ENCODE results near the gene PCDHGA4.
"Not testable (repeated sequence)": the region's sequence is repeated elsewhere in the genome, so short reads cannot be mapped to it uniquely, and the experiment has no call there.

PCDHGA4 gene

GRCh38 chr5:141349917-141350619 is 4.8 kb upstream of the PCDHGA4 start, which contains the start of gene PCDHGB1:
TSS of gene PCDHGB1 (plus strand) at chr5:141350099. CDS start at chr5:141350261, 162 bp downstream.
- no peak for FAIRE-seq

GRCh38 chr5:141351591-141351990 is 3.2 kb upstream of the PCDHGA4 start:
- FAIRE-seq: no peak

GRCh38 chr5:141355641-141356040 is 820 bp downstream of the PCDHGA4 start:
- no peak for FAIRE-seq

- FAIRE-seq: no peak
Measured at GRCh38 chr5:141356133-141356532, 1.3 kb downstream of the PCDHGA4 start.

GRCh38 chr5:141356950-141357349 is 2.1 kb downstream of the PCDHGA4 start:
- no peak for FAIRE-seq

- no peak for FAIRE-seq
Measured at GRCh38 chr5:141359790-141360426, 5.1 kb downstream of the PCDHGA4 start, which contains the start of gene PCDHGB2. TSS of gene PCDHGB2 (plus strand) at chr5:141359994. CDS start at chr5:141360136, 142 bp downstream.

GRCh38 chr5:141360685-141361084 is 5.9 kb downstream of the PCDHGA4 start:
- FAIRE-seq: no peak

- FAIRE-seq: no peak
Measured at GRCh38 chr5:141362719-141363118, 7.9 kb downstream of the PCDHGA4 start.

- FAIRE-seq: no peak
Measured at GRCh38 chr5:141363952-141364660, 9.3 kb downstream of the PCDHGA4 start, which contains the start of gene PCDHGA5. TSS of gene PCDHGA5 (plus strand) at chr5:141364162. CDS start at chr5:141364331, 169 bp downstream.

GRCh38 chr5:141366016-141366896 is 11.4 kb downstream of the PCDHGA4 start:
- FAIRE-seq: no peak

GRCh38 chr5:141369994-141370848 is 15.4 kb downstream of the PCDHGA4 start, which contains the start of gene PCDHGB3:
TSS of gene PCDHGB3 (plus strand) at chr5:141370242. CDS start at chr5:141370395, 153 bp downstream.
- FAIRE-seq: no peak

GRCh38 chr5:141371572-141372475 is 17.0 kb downstream of the PCDHGA4 start:
- FAIRE-seq: no peak

GRCh38 chr5:141373673-141374317 is 19.0 kb downstream of the PCDHGA4 start, which contains the start of gene PCDHGA6:
TSS of gene PCDHGA6 (plus strand) at chr5:141373891. CDS start at chr5:141374084, 193 bp downstream.
- FAIRE-seq: no peak

GRCh38 chr5:141374627-141375026 is 19.8 kb downstream of the PCDHGA4 start:
- no peak for FAIRE-seq

GRCh38 chr5:141375444-141376155 is 20.8 kb downstream of the PCDHGA4 start:
- not testable (repeated sequence) for FAIRE-seq

- FAIRE-seq: no peak
Measured at GRCh38 chr5:141382469-141383294, 27.9 kb downstream of the PCDHGA4 start, which contains the start of gene PCDHGA7. TSS of gene PCDHGA7 (plus strand) at chr5:141382742. CDS start at chr5:141382900, 158 bp downstream.

GRCh38 chr5:141383345-141383744 is 28.5 kb downstream of the PCDHGA4 start:
- FAIRE-seq: no peak

All from islet of Langerhans (tissue), 1 donor.